BJ (cell line): Measurements from ENCODE around the gene GAB1. TPM values are rescaled to one million over a fixed set of nuclear protein-coding genes. Genes with fewer than 3 reads are reported as not detected.

Experiments
- CTCF ChIA-PET: fragments of 350-600 bp; formaldehyde crosslinking; extraction: SDS; loops from one replicate; lab custom pipeline; 2021; ENCODE audit warnings: antibody characterized with exemption, inconsistent platforms; lab: Yijun Ruan, JAX
- POLR2A ChIA-PET: fragments of 300-600 bp; sonication (Branson Sonifier 250); formaldehyde crosslinking; extraction: SDS; loops from one replicate; lab custom pipeline; 2021; ENCODE audit warnings: antibody characterized with exemption; lab: Charles Lee
- DNase-seq: peaks from one replicate; pipeline ENCODE4 v3.0.0-alpha.2; 2011; ENCODE audit warnings: low read depth
- H3K27me3 ChIP-seq: 2 replicates; pipeline ENCODE4 v1.6.0; 2011; ENCODE audit warnings: low read length; ENCODE audit not compliant: control insufficient read depth, insufficient read depth
- H3K36me3 ChIP-seq: 2 replicates; pipeline ENCODE4 v1.5.1; 2011; ENCODE audit warnings: low read length; ENCODE audit not compliant: control insufficient read depth, insufficient read depth
- H3K4me3 ChIP-seq: 2 replicates; pipeline ENCODE4 v1.5.1; 2011; ENCODE audit warnings: low read depth, mild to moderate bottlenecking, control low read depth, low read length
- polyA plus RNA-seq: library from polyadenylated mRNA; depleted of rRNA; stranded (reverse); fragments of >200 nt; gene quantifications from 2 replicates; pipeline ENCODE4 v1.2.3, GENCODE V29; 2011
- TF ChIP-seq, protein P1 (sequence below): IDR thresholded peaks from 2 replicates; pipeline ENCODE4 v1.5.1; 2011; ENCODE audit warnings: low read depth, mild to moderate bottlenecking, control low read depth, inconsistent platforms, low read length, moderate library complexity; ENCODE audit not compliant: insufficient read depth

The GAB1 gene
- polyA plus RNA-seq, 1 experiment, result 10.7 TPM

DNA sequence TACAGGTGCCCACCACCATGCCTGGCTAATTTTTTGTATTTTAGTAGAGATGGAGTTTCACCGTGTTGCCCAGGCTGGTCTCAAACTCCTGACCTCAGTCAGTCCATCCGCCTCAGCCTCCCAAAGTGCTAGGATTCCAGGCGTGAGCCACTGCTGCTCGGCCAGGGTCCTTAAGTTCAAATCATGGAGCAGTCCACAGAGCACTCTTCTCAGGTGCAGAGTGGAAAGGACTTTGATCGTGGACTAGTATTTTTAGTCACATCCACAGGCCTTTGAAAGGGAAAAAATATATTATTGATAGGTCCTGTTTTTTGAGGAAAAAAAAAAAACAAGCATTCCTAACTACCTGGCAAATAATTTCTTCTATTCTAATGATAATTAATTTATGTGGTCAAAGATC lies 31.2 kb downstream of the GAB1 start:
- Histone ChIP-seq H3K36me3 (no peaks in the 10 kb centered on the region), H3K4me3 (no peak overlapping the region), H3K27me3 (no peaks in the 10 kb centered on the region)
- ChIA-PET POLR2A (no interaction called here), CTCF (no interaction called here)
- DNase-seq, result no peak
- TF ChIP-seq, protein P1, sequence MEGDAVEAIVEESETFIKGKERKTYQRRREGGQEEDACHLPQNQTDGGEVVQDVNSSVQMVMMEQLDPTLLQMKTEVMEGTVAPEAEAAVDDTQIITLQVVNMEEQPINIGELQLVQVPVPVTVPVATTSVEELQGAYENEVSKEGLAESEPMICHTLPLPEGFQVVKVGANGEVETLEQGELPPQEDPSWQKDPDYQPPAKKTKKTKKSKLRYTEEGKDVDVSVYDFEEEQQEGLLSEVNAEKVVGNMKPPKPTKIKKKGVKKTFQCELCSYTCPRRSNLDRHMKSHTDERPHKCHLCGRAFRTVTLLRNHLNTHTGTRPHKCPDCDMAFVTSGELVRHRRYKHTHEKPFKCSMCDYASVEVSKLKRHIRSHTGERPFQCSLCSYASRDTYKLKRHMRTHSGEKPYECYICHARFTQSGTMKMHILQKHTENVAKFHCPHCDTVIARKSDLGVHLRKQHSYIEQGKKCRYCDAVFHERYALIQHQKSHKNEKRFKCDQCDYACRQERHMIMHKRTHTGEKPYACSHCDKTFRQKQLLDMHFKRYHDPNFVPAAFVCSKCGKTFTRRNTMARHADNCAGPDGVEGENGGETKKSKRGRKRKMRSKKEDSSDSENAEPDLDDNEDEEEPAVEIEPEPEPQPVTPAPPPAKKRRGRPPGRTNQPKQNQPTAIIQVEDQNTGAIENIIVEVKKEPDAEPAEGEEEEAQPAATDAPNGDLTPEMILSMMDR, result no peak

DNA sequence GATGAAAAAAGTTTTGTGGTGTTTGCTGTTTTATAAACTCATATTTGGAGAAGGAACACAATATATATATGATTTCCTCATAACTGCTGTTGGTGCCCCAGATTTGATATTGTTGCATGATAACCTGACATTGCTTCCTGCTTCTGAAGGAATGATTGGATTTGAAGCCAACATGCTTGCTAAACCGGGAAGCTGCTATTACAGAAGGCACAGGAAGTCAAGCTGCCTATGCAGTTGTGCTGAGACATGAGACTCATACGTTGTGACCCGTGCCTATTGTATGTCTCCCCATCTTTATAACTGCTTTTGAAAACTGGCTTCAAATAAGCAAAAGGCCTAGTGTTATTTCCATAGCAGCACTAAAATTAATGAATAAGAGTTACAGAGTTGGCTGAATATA lies 32.9 kb downstream of the GAB1 start:
- Histone ChIP-seq H3K36me3 (no peaks in the 10 kb centered on the region), H3K27me3 (no peaks in the 10 kb centered on the region), H3K4me3 (no peak overlapping the region)
- POLR2A ChIA-PET, result no interaction called here
- TF ChIP-seq, protein P1, result no peak
- CTCF ChIA-PET, result interaction anchor here (1.3 kb wide), 1 partner anchor 33 kb away, joined by 3 read pairs; the partner anchor contains the start of gene GAB1
- DNase-seq, result no peak

DNA sequence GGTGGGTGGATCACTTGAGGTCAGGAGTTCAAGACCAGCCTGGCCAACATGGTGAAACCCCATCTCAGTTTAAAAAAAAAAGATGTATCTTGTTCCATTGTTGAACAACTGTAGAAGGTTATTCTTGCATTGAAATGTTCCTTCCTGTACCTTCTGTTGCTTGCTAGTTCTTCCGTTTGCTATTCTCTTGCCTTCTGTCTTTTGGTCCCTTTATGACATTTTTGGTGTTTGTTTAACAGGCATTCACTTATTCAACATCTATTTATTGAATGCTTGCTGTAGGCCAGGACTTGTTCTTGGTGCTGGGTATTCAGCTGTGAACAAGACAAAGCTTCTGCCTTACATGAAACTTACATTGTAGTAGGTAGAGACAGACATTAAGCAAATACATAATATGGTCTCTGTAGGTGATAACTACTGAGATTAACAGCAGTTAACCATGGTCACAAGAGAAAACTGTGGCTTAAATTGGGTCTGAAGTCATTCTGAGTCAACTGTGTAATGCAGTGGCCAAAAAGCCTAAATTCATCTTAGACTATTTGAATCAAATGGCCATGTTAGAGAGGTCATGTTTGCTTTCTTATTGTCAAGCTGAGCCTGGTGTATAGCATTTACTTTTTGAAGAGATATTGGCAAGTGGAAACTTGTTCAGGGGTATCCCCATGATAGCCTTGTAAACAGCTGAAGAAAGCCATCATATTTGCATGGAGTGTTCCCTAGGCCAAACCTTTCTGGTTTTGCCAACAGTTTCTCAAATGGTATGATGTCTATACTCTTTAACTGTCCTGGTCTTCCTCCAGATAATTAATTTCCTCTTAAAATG lies 35.6 kb downstream of the GAB1 start:
- TF ChIP-seq, protein P1, result no peak
- Histone ChIP-seq H3K36me3 (no peaks in the 10 kb centered on the region), H3K27me3 (no peaks in the 10 kb centered on the region), H3K4me3 (no peak overlapping the region)
- no peak for DNase-seq
- ChIA-PET POLR2A (no interaction called here), CTCF (no interaction called here)

DNA sequence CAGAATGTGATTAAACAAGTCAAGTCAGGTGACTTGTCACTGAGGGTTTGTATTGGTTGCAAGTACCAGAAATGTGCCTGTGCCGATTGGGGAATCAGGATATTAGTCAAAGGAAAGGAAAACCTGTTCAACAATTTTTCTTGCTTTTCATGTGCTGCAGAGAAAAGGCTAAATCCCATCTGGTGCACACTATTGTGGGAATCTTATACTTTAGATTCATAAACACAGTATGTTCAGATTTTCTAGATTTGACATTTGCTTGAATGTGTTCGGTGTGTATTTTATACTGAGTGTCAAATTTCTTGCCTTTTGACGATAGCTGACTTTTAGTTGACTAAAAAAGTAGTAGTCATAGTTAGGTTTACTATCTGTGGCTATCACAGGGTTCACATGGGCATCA lies 37.6 kb downstream of the GAB1 start:
- POLR2A ChIA-PET, result no interaction called here
- TF ChIP-seq, protein P1, result no peak

DNA sequence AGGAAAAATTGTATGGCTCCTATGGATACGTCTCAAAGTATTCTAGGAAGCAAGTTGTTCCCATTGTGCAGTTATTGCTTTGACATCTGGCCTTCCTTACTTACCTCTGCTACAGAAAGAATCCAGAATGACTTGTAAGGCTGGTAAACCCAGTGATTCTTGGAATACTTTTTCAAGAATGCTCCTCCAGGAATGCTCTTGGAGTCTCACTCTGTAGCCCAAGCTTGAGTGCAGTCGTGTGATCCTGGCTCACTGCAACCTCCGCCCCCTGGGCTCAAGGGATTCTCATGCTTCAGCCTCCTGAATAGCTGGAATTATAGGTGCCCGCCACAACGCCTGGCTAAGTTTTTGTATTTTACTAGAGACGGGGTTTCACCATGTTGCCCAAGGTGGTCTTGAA lies 38.1 kb downstream of the GAB1 start:
- ChIA-PET POLR2A (no interaction called here), CTCF (interaction anchor here (0.6 to 2.0 kb wide), 9 partner anchors 10 to 172 kb away, joined by 3 to 9 read pairs (median 4); no protein-coding TSS in a partner anchor)
- Histone ChIP-seq H3K36me3 (no peaks in the 10 kb centered on the region), H3K4me3 (no peak overlapping the region), H3K27me3 (no peaks in the 10 kb centered on the region)
- DNase-seq, result no peak
- TF ChIP-seq, protein P1, result no peak

More for the DNA sequence above, 37.6 kb downstream of the GAB1 start:
- Histone ChIP-seq H3K36me3 (no peaks in the 10 kb centered on the region), H3K4me3 (no peak overlapping the region), H3K27me3 (no peaks in the 10 kb centered on the region)
- DNase-seq, result no peak
- CTCF ChIA-PET, result interaction anchor here (1.6 kb wide), 1 partner anchor 12 kb away, joined by 4 read pairs; no protein-coding TSS in a partner anchor
